ENCODE data around the gene PPP1R27. TPM values are rescaled to one million over a fixed set of nuclear protein-coding genes. Genes with fewer than 3 reads are reported as not detected.

Gene PPP1R27
- total and polyA plus RNA-seq, 9 of the 15 experiments (the other 6 are each of a cell fraction or from before 2014, with no cell fraction given), result 0.29 to 6.9 (median 1.5) TPM; not detected in 2

DNA sequence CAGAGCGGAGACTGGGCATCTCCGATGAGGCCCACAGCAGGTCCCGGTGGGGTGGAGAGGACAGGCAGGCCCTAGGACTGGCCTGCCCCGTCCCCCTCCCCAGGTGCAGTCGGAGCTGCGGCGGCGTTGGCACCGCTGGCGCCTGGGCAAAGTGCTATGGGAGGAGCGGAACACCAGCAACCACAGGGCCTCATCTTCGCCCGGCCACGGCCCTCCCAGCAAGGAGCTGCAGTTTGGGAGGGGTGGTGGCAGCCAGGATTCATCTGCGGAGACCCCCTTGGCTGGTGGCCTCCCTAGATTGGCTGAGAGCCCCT lies 21.5 kb downstream of the PPP1R27 start (continued):
- TF ChIP-seq TAF1 (IDR thresholded peaks at IDR 0.05; ENCODE audit: control insufficient read depth, extremely low read depth, insufficient read depth, low read length, severe bottlenecking) (no peak), HDGF (IDR thresholded peaks at IDR 0.05) (no peak), NELFE (IDR thresholded peaks at IDR 0.05; ENCODE audit: insufficient read depth, insufficient read length) (no peak), TCFL5 (CRISPR knock-in tag; conservative IDR thresholded peaks at IDR 0.05) (no peak), ZHX1 (conservative IDR thresholded peaks at IDR 0.05; ENCODE audit: low read length) (no peak), SMARCB1 (IDR thresholded peaks at IDR 0.05; ENCODE audit: insufficient read length, low read depth) (no peak), ZNF133 (CRISPR knock-in tag; IDR thresholded peaks at IDR 0.05) (no peak), EP300 (IDR thresholded peaks at IDR 0.05; ENCODE audit: low read length) (no peak)
- TF ChIP-seq, protein P1, sequence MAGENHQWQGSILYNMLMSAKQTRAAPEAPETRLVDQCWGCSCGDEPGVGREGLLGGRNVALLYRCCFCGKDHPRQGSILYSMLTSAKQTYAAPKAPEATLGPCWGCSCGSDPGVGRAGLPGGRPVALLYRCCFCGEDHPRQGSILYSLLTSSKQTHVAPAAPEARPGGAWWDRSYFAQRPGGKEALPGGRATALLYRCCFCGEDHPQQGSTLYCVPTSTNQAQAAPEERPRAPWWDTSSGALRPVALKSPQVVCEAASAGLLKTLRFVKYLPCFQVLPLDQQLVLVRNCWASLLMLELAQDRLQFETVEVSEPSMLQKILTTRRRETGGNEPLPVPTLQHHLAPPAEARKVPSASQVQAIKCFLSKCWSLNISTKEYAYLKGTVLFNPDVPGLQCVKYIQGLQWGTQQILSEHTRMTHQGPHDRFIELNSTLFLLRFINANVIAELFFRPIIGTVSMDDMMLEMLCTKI (IDR thresholded peaks at IDR 0.05; ENCODE audit: partially characterized antibody), result no peak
